H54 (cell line): ENCODE results near the gene GBP3.
A peak's percentile ranks its signal among the peaks of the same experiment; 100 is the strongest.
"Not testable (repeated sequence)": the region's sequence is repeated elsewhere in the genome, so short reads cannot be mapped to it uniquely, and the experiment has no call there.

Experiments used
- DNase-seq: peaks from one replicate; pipeline ENCODE4 v3.0.0; 2011; ENCODE audit warnings: low spot score, mixed read lengths; ENCODE audit not compliant: insufficient read length
- FAIRE-seq: peaks from 3 replicates; lab custom pipeline; 2011; peaks lifted over from hg19 to GRCh38; lab: Jason Lieb, UNC
- POLR2A ChIP-seq: IDR thresholded peaks from 2 replicates; pipeline ENCODE4 v1.6.1; 2011; ENCODE audit warnings: low read depth, mild to moderate bottlenecking, low read length

GBP3 gene

GRCh38 chr1:89022167-89022959 is at the start of gene GBP3:
GBP3 (minus strand) TSS chr1:89022866; CDS start chr1:89020721, 2,145 bp downstream.
- FAIRE-seq (no peak), DNase-seq (no peak)

GRCh38 chr1:89070509-89070908 is 47.8 kb upstream of the GBP3 start:
- FAIRE-seq (peak; percentile 23), DNase-seq (no peak)
- no peak for TF ChIP-seq POLR2A

More at GRCh38 chr1:89022167-89022959, at the start of gene GBP3:
- no peak for TF ChIP-seq POLR2A

GRCh38 chr1:89069951-89070350 is 47.3 kb upstream of the GBP3 start:
- DNase-seq (no peak), FAIRE-seq (no peak)
- no peak for TF ChIP-seq POLR2A

DNA sequence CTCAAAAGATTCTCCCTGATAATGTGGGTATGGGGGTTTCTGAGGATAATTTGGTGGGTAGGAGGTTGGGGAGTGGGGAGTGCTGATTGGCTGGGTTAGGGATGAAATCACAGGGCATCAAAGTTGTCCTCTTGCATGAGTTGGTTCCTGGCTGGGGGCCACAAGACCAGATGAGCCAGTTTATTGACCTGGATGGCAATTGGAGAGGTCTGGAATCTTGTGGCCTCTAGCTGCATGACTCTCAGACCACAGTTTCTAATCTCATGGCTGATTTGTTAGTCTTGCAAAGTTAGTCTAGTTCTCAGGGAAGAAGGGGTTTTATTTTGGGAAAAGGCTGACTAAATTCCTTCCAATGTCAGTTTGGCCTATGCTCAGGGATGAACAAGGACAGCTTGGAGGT is 45.6 kb upstream of the GBP3 start:
- FAIRE-seq (peak; percentile 69), DNase-seq (no peak)
- TF ChIP-seq POLR2A, result no peak

DNA sequence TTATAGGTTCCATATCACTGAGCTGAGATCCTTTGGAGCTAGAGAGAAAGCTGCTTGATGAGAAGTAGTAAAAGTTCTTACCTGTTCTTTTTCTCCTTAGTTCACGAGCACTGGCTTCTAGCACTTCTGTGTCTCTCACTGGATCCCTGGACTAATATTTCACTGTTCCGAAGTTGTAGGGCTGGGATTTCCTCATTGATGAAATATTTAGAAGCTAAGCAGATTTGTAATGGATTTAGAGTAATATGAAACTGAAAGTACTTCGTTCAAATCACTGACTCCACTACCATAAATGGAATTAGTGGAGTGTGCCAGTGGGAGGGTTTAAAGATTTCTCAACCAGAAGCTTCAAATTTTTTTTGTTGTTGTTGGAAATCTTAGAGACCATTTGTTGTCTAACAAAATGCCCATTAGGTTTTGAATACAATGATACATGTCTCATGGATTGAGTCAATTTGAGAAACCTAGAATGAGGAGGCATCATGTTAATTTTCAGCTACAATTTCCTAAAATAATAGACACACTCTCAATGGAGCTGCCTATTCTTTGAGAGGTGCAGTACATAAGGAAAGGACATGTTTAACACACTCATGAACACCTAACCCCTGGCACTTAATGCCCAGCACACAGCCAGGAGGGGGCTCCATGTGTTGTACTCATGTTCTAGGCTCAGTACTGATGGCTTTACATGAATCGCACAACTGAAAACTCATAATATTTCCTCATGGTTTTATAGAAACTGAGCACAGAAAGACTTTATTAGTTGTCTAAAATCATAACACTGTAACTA is 42.6 kb upstream of the GBP3 start, which contains the start of gene GBP1:
GBP1 (minus strand) TSS at position 130 of the 790 bp plus-strand sequence. CDS start 1,974 bp downstream, outside the sequence.
- DNase-seq (no peak), FAIRE-seq (peak; percentile 95)
- no peak for TF ChIP-seq POLR2A

GRCh38 chr1:89064632-89065031 is 42.0 kb upstream of the GBP3 start:
- FAIRE-seq (no peak), DNase-seq (no peak)
- no peak for TF ChIP-seq POLR2A

GRCh38 chr1:89063094-89063493 is 40.4 kb upstream of the GBP3 start:
- FAIRE-seq (no peak), DNase-seq (no peak)
- no peak for TF ChIP-seq POLR2A

DNA sequence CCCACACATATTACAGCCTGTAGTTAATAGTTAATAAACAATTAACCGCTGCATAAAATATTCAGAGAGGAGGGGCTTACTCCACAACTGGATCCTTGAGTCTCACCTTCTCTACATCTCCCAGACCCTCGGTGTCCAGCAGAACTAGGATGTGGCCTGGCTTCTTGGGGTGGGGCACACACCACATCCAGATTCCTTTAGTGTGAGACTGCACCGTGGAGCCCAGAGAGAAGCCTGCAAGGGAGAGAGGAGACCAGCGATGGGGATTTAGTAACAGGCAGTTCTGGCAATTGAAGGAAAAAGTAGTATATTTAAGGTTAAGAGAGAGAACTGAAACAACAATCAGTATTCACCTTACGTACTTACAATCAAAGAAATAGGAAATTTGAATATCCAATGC is 37.4 kb upstream of the GBP3 start:
- FAIRE-seq, result no peak
- DNase-seq, result no peak
- no peak for TF ChIP-seq POLR2A

- no peak for DNase-seq
- FAIRE-seq, result no peak
- TF ChIP-seq POLR2A, result no peak
These were observed 29.3 kb upstream of the GBP3 start for GRCh38 chr1:89051955-89052312.

GRCh38 chr1:89051300-89051954 is 28.8 kb upstream of the GBP3 start:
- FAIRE-seq (no peak), DNase-seq (no peak)

GRCh38 chr1:89050649-89051033 is 28.0 kb upstream of the GBP3 start:
- DNase-seq, result no peak
- FAIRE-seq, result no peak
- no peak for TF ChIP-seq POLR2A

More at GRCh38 chr1:89051300-89051954, 28.8 kb upstream of the GBP3 start:
- TF ChIP-seq POLR2A, result no peak

GRCh38 chr1:89049901-89050648 is 27.4 kb upstream of the GBP3 start:
- FAIRE-seq, DNase-seq: not testable (repeated sequence)

- not testable (repeated sequence) for DNase-seq, FAIRE-seq
These were observed 26.5 kb upstream of the GBP3 start for GRCh38 chr1:89049187-89049586.
